ENCODE data around the gene POLN.

Gene POLN

DNA sequence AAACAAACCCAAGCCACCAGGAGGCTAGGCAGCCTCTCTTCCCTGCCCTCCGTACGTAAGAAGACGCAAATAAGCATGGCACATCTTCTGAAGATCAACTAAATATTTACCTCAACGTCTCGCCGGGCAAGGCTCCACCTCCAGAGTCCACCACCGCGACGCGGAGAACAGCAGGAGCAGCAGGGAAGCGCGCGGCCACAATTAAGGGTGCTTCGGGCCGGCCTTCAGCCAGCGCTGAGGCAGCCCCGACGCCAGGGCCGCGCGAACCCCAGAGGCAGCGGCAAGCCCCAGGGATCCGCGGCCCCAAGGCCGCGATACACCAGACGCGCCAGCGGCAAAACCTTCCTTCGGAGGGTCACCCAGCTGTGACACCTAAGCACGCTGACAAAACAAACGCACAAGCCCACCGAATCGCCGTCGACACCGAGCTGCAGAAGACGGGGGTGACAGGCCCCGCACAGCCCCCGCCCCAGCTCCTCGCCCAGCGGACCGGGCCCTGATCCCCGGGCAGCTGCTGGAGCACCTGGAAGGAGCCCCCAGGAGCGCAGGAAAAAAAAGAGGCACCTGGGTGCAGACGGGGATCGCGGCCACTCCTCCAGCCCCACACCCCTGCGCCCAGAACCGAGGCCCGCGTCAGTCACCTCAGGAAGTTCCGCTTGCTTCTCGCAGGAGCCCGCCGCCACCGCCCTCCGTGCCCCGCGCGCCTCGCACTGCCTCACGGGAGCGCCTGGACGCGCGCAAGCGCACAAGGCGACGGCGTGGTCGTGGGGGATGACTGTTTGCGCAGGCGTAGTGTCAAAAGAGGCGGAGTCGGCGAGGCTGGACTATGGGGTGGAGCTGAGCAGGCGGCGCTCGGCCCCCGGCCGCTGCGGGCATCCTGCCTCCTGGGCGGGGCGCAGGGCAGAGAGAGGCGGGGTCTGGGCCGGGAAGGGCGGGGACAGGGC is at the start of gene POLN, which contains the start of gene HAUS3:
Gene POLN (minus strand): TSS at position 712 of the 944 bp plus-strand sequence. CDS start 12,890 bp downstream, outside the sequence.
Gene HAUS3 (minus strand): TSS at position 712 of the 944 bp plus-strand sequence. CDS start 1,175 bp downstream, outside the sequence.
- DNase-seq: peak; percentile 99

- DNase-seq: peak; percentile 55
These were observed 49.2 kb upstream of the POLN start for GRCh38 chr4:2290974-2291704.

DNA sequence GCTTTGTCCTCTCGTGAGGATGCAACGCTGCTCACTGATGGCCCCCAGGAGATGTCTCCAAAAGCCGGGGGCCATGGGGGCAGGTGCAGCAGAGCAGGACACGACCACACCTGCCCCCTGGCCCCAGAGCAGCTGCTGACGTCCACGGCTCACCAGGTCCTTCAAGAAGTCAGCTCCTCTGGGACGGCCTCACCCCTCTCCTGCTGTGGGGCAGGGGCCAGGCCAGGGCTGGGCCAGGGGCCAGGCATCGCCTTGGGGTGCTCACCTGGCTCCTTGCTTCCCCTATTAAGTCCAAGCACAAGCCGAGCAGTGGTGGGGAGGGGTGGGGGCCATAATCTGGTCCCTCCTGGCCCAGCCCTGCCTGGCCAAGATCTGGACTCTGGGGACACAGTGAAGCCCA is 48.6 kb upstream of the POLN start:
- DNase-seq: peak; percentile 1

DNA sequence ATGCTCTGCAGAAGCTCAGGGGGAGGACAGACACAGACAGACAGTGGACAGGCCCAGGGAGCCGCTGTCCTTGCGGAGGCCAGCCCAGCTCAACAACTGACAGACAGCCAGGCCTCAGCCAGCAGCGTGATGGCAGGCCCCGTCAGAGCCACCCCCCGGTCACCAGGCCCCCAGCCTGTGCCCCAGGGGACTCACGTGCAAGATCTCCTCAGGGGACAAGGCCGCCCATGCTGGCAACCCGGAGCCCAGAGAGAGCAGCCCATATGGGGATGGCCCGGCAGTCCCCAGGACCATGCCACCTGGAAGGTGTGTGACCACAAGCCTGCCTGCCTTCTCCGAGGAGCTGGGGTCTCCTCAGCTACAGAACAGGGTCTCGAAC is 48.0 kb upstream of the POLN start:
- no peak for DNase-seq

DNA sequence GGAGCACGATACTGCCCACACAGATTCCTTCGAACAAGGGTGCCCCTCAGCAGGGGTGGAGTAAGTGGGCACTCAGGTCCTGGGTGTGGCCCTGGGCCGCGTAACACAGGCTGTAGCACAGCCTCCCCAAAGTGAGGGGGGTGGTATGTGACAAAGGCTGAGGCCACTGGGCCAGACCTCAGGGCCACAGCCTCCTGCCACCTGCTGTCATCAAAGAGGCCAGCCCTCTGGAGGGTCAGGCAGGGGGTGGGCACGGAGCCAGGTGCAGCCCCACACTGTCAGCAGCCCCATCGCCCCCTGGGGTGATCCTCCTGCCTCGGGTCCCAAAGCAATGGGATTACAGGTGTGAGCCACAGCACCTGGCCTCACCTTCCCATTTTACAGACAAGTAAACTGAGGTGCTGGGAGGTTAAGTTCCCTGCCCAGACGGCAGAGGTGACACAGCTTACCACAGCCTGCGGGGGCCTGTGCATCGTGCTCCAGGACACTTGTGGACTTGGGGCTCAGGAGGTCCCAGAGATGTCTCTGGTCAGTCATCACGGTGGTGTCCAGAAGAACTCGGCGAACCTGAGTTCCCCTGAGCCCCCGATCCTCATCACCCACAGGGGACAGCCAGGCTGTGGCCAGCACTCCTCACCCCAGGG is 47.5 kb upstream of the POLN start:
- DNase-seq: peak; percentile 1

GRCh38 chr4:2288051-2288541 is 46.2 kb upstream of the POLN start:
- DNase-seq: no peak

GRCh38 chr4:2287594-2287915 is 45.6 kb upstream of the POLN start:
- no peak for DNase-seq

- no peak for DNase-seq
These were observed 45.1 kb upstream of the POLN start for GRCh38 chr4:2286904-2287593.

- DNase-seq: no peak
These were observed 43.9 kb upstream of the POLN start for GRCh38 chr4:2285613-2286381.

DNA sequence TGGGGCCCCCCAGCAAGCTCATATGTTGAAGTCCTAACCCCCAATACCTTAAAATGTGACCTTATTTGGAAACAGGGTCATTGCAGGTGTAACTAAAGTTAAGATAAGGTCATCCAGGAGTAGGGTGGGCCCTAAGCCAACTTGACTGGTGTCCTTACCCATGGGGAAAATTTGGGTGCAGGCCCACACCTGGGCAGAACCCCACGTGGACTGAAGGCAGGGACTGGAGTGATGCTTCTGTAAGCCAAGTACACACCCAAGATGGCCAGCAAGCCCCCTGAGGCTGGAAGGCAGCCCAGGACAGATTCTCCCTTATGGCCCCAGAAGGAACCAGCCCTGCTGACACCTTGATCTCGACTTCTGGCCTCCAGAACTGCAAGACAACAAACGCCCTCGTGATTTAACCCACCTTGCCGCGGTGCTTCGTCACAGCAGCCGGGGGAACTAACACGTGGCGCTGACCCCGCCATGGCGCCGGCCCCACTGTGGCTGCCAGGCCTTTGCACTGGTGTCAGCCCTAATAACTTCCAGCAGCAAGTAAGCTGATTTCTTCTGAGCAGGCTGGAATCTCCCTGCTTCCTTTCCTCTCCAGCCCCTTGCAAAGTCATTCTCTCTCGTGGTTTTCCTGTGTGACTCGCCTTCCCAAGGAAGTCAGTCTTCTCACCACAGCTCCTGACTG is 43.2 kb upstream of the POLN start:
- no peak for DNase-seq

DNA sequence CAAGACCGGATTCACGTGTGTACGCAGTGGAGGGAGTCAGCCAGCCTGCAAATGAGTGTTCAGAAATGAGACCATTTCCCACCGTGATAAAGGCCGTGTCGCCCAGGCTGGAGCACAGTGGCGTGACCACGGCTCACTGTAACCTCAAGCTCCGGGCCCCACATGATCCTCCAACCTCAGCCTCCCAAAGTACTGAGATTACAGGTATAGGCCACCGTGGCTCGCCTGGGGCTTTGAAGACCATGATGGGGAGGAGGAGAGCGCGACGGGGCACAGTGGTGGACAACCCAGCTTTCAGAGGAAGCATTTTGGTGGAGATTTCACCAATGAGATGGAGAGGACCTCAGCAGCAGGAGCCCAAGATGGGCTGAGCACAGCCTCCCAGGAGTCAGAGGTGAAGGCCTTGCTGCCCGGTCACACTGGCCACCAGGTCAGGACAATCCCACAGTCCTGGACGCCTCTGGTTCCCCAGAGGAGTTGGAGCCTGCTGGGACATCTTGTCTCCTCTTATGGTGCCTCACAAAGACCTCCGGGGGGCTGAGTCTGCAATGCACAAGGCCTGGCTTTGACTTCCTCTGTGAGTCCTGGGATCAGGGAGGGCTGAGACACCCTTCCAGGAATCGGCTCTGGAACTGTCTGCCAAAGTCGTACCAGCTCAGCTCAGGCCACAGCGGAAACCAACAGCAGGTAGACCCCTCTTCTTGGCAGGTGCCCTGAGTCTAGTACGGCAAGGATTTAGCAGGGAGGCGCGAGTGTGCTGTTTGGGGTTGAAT is 42.4 kb upstream of the POLN start:
- DNase-seq: no peak

DNA sequence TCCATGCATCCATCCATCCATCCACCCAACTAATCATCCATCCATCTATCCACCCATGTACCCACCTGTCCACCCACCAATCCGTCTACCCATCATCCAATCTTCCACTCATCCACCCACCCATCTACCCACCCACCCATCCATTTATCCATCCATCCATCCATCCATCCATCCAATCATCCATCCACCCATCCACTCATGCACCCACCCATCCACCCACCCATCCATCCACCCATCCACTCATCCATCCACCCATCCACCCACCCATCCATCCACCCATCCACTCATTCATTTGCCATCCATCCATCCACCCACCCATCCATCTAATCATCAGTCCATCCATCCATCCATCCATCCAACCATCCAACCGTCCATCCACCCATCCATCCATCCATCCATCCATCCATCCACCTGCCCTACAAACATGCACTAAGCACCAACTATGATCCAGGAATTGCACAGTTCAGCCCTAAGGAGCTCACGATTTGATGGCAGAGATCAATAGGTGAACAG is 41.3 kb upstream of the POLN start:
- DNase-seq: no peak

DNA sequence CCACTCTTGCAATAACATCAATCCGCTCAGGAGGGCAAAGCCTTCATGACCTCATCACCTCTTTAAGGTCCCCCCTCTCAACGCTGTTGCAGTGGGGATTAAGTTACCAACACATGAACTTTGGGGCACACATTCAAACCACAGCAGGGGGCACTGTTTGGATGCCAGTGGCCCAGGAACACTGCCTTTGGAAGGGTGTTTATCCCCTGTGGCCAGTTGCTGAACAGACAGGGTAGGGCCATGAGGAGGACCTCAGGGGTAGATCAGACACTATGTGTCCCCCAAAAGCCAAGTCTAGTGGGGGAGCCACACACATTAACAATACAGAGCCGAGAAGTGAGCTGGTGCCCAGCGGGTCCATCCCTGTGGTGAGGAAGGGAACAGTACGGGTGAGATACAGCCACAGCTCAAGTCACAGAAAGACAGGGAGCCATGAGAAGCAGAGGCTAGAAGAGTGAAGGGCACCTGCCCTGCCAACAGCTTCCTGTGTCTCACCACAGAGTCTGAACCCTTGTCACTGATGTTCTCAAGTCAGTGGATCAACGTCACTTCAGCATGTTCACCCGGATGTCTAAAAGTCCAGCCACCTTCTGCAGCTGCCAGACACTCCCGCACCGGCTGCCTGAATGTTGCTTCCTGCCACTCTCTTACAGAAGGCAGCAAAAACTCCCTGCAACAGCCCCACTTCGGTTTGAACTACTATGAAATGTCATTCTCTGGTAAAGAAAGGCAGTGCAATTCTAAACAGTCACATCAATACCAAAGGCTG is 39.8 kb upstream of the POLN start:
- DNase-seq: peak; percentile 54

DNA sequence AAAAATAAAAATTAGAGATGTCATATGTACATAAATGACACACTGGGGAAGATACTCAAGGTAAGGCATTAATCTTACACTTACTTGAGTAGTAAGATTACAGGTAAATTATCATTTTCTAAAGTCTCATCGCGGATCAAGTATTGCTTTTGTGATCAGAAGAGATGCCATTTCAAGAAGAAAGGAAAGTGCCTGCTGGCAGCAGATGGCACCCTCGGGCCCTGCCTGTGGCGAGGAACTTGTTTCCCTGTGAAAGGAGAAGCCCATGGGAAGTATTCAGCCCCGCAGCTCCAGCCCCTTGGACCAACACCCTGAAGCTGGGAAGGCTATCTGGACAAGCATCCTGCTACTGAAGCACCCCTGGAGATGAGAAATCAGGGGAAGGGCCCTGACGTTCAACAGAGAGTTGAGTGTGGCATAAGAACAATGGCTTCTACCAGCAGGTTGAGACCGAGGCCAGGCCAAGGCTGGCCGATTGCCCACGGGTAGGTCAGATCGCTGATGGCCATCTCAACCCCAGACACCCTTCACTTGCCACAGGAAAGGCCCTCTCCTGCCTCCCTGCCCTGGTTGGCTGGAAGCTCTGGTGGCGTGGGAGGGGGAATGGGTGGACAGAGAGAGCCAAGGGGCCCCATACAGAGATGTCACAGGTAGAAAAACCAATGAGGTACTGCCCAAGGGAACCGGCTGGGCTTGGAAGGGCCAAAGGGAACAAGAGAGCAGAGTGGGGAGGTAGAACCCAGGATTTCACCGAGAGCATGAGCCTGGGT is 38.8 kb upstream of the POLN start:
- no peak for DNase-seq

GRCh38 chr4:2277956-2278355 is 36.0 kb upstream of the POLN start:
- no peak for DNase-seq

DNA sequence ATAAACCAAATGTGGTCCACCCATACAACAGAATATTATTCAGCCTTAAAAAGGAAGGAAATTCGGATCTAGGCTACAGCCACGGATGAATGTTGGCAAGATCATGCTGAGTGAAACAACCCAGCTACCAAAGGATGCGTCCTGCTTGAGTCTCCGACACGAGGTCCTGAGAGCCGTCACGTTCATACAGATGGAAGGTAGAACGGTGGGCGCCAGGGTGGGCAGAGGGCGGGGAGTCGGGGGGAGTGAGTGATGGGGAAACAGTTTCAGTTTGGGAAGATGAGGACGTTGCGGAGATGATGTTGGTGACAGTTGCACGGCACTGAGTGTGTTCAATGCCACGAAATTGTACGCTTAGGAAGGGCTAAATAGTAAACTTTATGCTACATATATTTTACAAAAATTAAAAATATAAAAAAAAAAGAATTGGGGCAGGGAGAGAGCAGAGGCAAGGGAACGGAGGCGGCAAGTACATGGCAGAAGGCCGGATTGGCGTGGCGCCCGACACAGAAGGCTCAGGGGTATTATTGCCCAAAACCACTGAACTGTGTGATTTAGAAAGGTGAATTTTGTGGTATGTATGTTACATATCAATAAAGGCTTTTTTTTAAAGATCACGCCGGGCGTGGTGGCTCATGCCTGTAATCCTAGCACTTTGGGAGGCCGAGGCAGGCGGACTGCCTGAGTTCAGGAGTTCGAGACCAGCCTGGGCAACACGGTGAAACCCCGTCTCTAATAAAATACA is 34.8 kb upstream of the POLN start:
- no peak for DNase-seq

DNA sequence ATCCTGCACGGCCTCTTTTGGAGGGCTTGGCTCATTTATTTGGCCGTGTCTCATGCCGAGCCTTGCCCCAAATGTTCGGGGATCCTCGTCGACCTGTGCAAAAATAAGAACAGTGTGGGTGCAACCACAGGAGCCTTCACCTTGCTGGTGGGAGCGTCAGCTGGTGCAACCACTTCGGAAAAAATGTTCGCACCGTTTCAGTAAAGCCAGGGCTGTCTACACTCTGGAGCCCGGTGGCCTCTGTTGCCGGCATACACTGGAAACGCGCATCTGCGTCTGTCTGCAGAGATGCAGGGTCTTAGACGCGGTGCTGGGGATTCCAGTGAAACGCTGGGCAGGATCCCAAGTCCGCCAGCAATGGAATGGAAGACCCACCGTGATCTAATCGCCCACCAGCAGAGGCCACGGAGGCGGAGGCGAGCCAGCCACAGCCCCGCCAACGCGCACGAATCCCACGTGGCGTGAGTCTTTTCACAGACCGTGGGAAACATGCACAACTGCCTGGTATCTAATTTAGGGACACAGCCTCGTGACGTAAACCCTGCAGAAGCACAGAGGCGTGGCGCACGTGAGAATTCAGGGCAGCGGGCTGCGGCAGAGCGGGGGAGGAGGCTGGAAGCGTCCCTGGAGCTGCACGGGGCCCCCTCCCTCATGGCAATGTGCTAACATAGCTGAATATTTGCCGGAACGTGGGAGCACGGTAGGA is 33.8 kb upstream of the POLN start:
- no peak for DNase-seq
